CD4-positive, alpha-beta T cell treated with Interleukin-4 for 4 hours (primary cell): ENCODE results near the gene PSMC2.
"Not testable (repeated sequence)": the region's sequence is repeated elsewhere in the genome, so short reads cannot be mapped to it uniquely, and the experiment has no call there.

Experiments
- DNase-seq: peaks from one replicate; pipeline ENCODE4 v3.0.0-alpha.2; 2020

PSMC2 gene

GRCh38 chr7:103379270-103379975, 32.0 kb downstream of the PSMC2 start:
- no peak for DNase-seq

- no peak for DNase-seq
Observed at GRCh38 chr7:103380395-103381191, 33.1 kb downstream of the PSMC2 start.

- DNase-seq: no peak
Observed at GRCh38 chr7:103381280-103382031, 34.0 kb downstream of the PSMC2 start.

- DNase-seq: no peak
Observed at GRCh38 chr7:103382032-103382402, 34.6 kb downstream of the PSMC2 start.

GRCh38 chr7:103387242-103387641, 39.8 kb downstream of the PSMC2 start:
- no peak for DNase-seq

GRCh38 chr7:103388469-103389140, 41.2 kb downstream of the PSMC2 start:
- no peak for DNase-seq

GRCh38 chr7:103389263-103389662, 41.8 kb downstream of the PSMC2 start:
- DNase-seq: no peak

GRCh38 chr7:103391150-103391549, 43.7 kb downstream of the PSMC2 start:
- DNase-seq: no peak

- no peak for DNase-seq
Observed at GRCh38 chr7:103391976-103392375, 44.5 kb downstream of the PSMC2 start.

GRCh38 chr7:103394566-103394965, 47.1 kb downstream of the PSMC2 start:
- no peak for DNase-seq

GRCh38 chr7:103395071-103395470, 47.6 kb downstream of the PSMC2 start:
- no peak for DNase-seq

- no peak for DNase-seq
Observed at GRCh38 chr7:103396471-103396870, 49.0 kb downstream of the PSMC2 start.

GRCh38 chr7:103398483-103399127, 51.2 kb downstream of the PSMC2 start:
- DNase-seq: no peak

GRCh38 chr7:103399687-103400086, 52.2 kb downstream of the PSMC2 start:
- not testable (repeated sequence) for DNase-seq

- DNase-seq: not testable (repeated sequence)
Observed at GRCh38 chr7:103405789-103406613, 58.6 kb downstream of the PSMC2 start.

- no peak for DNase-seq
Observed at GRCh38 chr7:103412151-103412550, 64.7 kb downstream of the PSMC2 start.

GRCh38 chr7:103413407-103413806, 66.0 kb downstream of the PSMC2 start:
- DNase-seq: no peak

- no peak for DNase-seq
Observed at GRCh38 chr7:103418241-103418640, 70.8 kb downstream of the PSMC2 start.
